Mesothelial cell of epicardium (in vitro differentiated cells): Measurements from ENCODE around the gene VPS35. TPM values are rescaled to one million over a fixed set of nuclear protein-coding genes. Genes with fewer than 3 reads are reported as not detected.

Source experiments
- DNase-seq, 2 experiments: peaks; one replicate each; pipeline ENCODE4 v3.0.0; 2021; ENCODE audit warnings: low spot score in 2 of 2; ENCODE audit not compliant: unreplicated experiment in 2 of 2
- H3K27ac Mint-ChIP-seq: 2 replicates; pipeline ENCODE4 v1.8.0; 2021; ENCODE audit warnings: mixed read lengths
- H3K27me3 Mint-ChIP-seq: 2 replicates; pipeline ENCODE4 v1.8.0; 2021; ENCODE audit warnings: low read depth, mixed read lengths
- H3K36me3 Mint-ChIP-seq: 2 replicates; pipeline ENCODE4 v1.8.0; 2021; ENCODE audit warnings: mixed read lengths
- H3K4me1 Mint-ChIP-seq: 2 replicates; pipeline ENCODE4 v1.8.0; 2021; ENCODE audit warnings: mixed read lengths
- H3K4me3 Mint-ChIP-seq: 2 replicates; pipeline ENCODE4 v1.8.0; 2021; ENCODE audit warnings: mild to moderate bottlenecking, moderate library complexity, mixed read lengths
- H3K9me3 Mint-ChIP-seq: 2 replicates; pipeline ENCODE4 v1.8.0; 2021; ENCODE audit warnings: mixed read lengths
- total RNA-seq: library from RNA; stranded (reverse); gene quantifications from 3 replicates; pipeline ENCODE4 v1.2.1, GENCODE V29; 2021
- TF ChIP-seq, protein P1 (sequence below): fragments of 200-600 bp; sonication (generic); IDR thresholded peaks from one replicate; pipeline ENCODE4 v1.5.0; 2021; ENCODE audit warnings: antibody characterized with exemption; ENCODE audit not compliant: unreplicated experiment

The VPS35 gene
- total RNA-seq: 99.7 to 115 TPM (median 107 TPM) in 3 replicates

DNA sequence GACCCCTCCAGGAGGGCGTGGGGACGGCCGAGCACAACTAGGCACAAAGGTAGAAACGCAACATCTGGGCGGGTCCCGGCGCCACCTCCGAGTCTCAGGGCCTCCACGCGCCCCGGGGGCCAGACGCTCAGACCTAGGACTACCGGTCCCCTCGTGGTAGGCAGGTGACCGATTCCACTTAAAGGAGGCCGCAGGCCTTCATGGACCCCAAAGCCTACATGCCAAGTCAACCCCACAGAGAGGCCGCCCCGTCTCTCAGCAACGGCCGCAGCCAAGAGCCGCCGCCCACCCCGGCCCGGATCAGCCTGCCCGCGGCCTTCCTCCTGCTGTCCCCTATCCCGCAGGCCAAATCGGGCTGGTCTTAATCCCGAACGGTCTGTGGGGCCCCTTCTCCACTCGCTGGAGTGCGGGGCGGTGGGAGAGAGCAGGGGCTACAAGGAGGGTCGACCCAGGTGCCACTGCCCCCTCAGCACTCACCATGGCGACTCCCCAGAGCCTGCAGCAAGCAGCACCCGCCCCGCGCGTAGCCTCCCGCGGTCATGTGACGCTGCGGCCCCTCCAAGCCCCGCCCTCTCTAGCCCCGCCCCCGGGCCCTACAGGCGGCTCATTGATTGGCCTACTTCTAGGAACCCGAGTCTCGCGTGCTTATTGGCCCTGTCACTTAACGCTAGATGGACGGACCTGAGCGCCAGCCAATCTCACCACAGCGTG lies at the start of gene VPS35:
Gene VPS35 (minus strand): TSS at position 525 of the 711 bp plus-strand sequence. CDS start 45 bp downstream, at position 480.
- Mint-ChIP-seq H3K27me3 (no peaks in the 10 kb centered on the region), H3K36me3 (peaks cover 3% of the 10 kb centered on the region), H3K4me3 (no peak within 1 kb of the TSS), H3K4me1 (peaks cover 24% of the 10 kb centered on the region), H3K9me3 (no peaks in the 10 kb centered on the region), H3K27ac (no peak within 1 kb of the TSS)
- TF ChIP-seq, protein P1, sequence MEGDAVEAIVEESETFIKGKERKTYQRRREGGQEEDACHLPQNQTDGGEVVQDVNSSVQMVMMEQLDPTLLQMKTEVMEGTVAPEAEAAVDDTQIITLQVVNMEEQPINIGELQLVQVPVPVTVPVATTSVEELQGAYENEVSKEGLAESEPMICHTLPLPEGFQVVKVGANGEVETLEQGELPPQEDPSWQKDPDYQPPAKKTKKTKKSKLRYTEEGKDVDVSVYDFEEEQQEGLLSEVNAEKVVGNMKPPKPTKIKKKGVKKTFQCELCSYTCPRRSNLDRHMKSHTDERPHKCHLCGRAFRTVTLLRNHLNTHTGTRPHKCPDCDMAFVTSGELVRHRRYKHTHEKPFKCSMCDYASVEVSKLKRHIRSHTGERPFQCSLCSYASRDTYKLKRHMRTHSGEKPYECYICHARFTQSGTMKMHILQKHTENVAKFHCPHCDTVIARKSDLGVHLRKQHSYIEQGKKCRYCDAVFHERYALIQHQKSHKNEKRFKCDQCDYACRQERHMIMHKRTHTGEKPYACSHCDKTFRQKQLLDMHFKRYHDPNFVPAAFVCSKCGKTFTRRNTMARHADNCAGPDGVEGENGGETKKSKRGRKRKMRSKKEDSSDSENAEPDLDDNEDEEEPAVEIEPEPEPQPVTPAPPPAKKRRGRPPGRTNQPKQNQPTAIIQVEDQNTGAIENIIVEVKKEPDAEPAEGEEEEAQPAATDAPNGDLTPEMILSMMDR: no peak
- peak; percentile 99 to 100 for DNase-seq

DNA sequence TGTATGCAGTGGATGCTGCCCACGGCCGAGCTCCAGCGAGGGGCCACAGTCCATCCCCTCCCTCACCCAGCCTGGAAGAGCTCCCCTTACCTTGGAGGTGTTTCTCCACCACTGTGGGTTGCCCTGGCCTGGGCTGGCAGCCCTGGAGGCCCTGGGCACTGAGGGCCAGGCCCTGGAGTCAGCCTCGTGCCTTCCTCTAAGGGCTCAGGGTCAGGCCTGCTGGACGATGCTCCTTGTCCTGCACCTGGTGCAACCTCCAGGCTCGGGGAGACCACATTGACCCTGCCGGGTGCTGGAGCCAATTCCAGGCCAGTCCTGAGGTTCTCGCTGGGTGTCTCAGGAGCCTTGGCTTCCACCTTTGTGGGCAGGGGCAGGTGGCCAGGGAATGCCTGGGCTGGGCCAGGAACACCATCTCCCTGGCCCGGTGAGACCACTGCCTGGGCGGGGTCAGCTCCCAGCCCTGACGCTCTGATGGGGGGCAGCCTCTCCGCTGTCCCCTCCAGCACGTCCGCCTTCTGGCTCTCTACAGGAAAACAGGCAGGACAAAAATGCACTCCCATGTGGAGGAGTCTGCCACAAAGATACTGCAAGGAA lies 48.7 kb upstream of the VPS35 start:
- no peaks in the 10 kb centered on the region for H3K9me3 Mint-ChIP-seq
- TF ChIP-seq, protein P1: no peak
- H3K27ac Mint-ChIP-seq: no peak overlapping the region
- peaks cover 4% of the 10 kb centered on the region for H3K4me1 Mint-ChIP-seq
- DNase-seq: no peak
- H3K4me3 Mint-ChIP-seq: no peak overlapping the region
- no peaks in the 10 kb centered on the region for H3K27me3 Mint-ChIP-seq
- H3K36me3 Mint-ChIP-seq: no peaks in the 10 kb centered on the region

DNA sequence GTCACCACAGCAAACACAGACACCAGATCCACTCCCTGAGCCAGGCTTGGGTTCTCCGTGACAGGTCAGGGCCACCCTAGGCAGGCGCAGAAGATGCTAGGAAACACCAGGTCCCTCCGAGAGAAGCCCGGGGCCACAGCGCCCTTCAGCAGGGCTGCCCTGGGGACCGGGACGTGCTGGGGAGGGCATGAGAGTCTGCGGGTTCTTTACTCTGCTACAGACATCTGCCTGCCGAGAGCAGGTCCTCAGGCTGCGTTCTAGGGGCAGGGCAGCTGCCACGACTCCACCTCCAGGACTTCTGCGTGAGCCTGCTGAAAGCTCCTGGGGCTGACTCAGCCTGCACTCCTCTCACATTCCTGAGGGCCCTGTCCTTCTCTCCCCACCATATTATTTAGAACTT lies 47.7 kb upstream of the VPS35 start:
- Mint-ChIP-seq H3K27ac (peak overlapping the region; percentile 21), H3K4me1 (no peaks in the 10 kb centered on the region), H3K4me3 (no peak overlapping the region), H3K36me3 (no peaks in the 10 kb centered on the region), H3K27me3 (no peaks in the 10 kb centered on the region), H3K9me3 (no peaks in the 10 kb centered on the region)
- TF ChIP-seq, protein P1: no peak
- DNase-seq: no peak

DNA sequence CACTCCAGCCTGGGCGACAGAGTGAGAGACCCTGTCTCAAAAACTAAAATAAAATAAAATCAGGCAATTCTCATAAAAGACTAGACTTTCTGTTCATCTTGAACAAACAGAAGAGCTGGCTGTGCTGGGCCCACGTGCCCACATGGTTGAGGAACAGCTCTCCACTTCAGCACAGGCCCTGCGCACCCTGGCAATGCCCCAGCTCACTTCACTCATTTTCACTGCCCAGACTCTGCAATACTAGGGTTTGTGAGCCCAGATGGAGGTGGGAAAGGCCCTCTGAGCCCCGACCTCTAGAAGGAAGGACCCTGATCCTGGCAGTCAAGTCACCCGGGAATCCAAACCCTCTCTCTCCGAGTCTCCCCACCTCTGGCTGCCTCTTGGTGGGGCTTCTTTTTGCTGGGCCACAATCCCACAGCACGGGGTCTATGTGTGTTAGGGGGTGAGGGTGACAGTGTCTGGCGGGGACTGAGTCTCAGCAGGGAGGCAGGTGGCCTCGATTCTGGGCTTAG lies 44.4 kb upstream of the VPS35 start:
- TF ChIP-seq, protein P1: no peak
- DNase-seq: no peak
- peaks cover 1% of the 10 kb centered on the region for H3K36me3 Mint-ChIP-seq
- H3K4me1 Mint-ChIP-seq: no peaks in the 10 kb centered on the region
- H3K4me3 Mint-ChIP-seq: no peak overlapping the region
- no peak overlapping the region for H3K27ac Mint-ChIP-seq
- H3K27me3 Mint-ChIP-seq: no peaks in the 10 kb centered on the region
- no peaks in the 10 kb centered on the region for H3K9me3 Mint-ChIP-seq

DNA sequence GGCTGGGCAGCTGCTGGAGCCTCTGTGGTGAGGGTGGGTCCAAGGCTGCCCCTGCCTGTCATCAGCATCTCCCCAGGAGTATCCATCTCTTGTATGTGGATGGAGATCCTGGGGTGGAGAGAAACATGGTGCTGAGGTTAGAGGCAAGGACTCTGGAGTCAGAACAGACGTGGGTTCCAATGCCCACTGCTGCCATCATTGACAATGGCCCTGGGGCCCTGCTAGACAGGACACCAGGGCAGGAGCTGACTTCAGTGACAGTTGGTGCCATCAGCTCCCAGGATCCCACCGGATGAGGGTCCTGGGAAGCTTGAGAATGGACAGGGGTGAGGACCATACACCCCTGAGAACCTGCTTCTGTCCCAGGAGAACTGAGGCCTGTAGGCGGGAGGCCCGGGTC lies 43.6 kb upstream of the VPS35 start:
- Mint-ChIP-seq H3K4me3 (no peak overlapping the region), H3K36me3 (peaks cover 1% of the 10 kb centered on the region), H3K27ac (no peak overlapping the region), H3K27me3 (no peaks in the 10 kb centered on the region), H3K9me3 (no peaks in the 10 kb centered on the region), H3K4me1 (no peaks in the 10 kb centered on the region)
- DNase-seq: no peak
- TF ChIP-seq, protein P1: no peak
